Astrocyte (in vitro differentiated cells and primary cell): ENCODE data around the gene DPPA5. TPM values are rescaled to one million over a fixed set of nuclear protein-coding genes. Genes with fewer than 3 reads are reported as not detected.
A peak's percentile ranks its signal among the peaks of the same experiment; 100 is the strongest.

Experiments used
- DNase-seq: peaks from one replicate; pipeline ENCODE4 v3.0.0-alpha.2; 2010; ENCODE audit warnings: low read depth
- FAIRE-seq: peaks from 2 replicates; lab custom pipeline; 2011; peaks lifted over from hg19 to GRCh38; lab: Jason Lieb, UNC
- H2AFZ ChIP-seq: 2 replicates; pipeline ENCODE4 v1.6.0; 2012; ENCODE audit warnings: low read depth, low read length, inconsistent platforms
- H3K27ac ChIP-seq: 2 replicates; pipeline ENCODE4 v1.5.1; 2011; ENCODE audit warnings: low read depth, low read length, inconsistent platforms
- H3K27me3 ChIP-seq: 2 replicates; pipeline ENCODE4 v1.6.0; 2011; ENCODE audit warnings: low read length, inconsistent platforms; ENCODE audit not compliant: insufficient read depth
- H3K36me3 ChIP-seq: 2 replicates; pipeline ENCODE4 v1.5.1; 2011; ENCODE audit warnings: low read length, inconsistent platforms; ENCODE audit not compliant: insufficient read depth
- H3K4me1 ChIP-seq: 2 replicates; pipeline ENCODE4 v1.5.1; 2011; ENCODE audit warnings: low read length, inconsistent platforms; ENCODE audit not compliant: insufficient read depth
- H3K4me2 ChIP-seq: 2 replicates; pipeline ENCODE4 v1.6.0; 2012; ENCODE audit warnings: low read length, inconsistent platforms
- H3K4me3 ChIP-seq: 2 replicates; pipeline ENCODE4 v1.5.1; 2011; ENCODE audit warnings: low read depth, mild to moderate bottlenecking, low read length, inconsistent platforms; ENCODE audit not compliant: insufficient read depth
- H3K79me2 ChIP-seq: 2 replicates; pipeline ENCODE4 v1.6.0; 2012; ENCODE audit warnings: mild to moderate bottlenecking, low read length, inconsistent platforms; ENCODE audit not compliant: insufficient read depth
- H3K9ac ChIP-seq: 2 replicates; pipeline ENCODE4 v1.6.0; 2012; ENCODE audit warnings: mild to moderate bottlenecking, low read length, inconsistent platforms
- H3K9me3 ChIP-seq: 2 replicates; pipeline ENCODE4 v1.5.1; 2012; ENCODE audit warnings: low read depth, mild to moderate bottlenecking, low read length, inconsistent platforms; ENCODE audit not compliant: insufficient read depth
- H4K20me1 ChIP-seq: 2 replicates; pipeline ENCODE4 v1.6.0; 2012; ENCODE audit warnings: low read length, inconsistent platforms; ENCODE audit not compliant: insufficient read depth
- H3K27ac Mint-ChIP-seq: one replicate; pipeline ENCODE4 v1.8.0; 2021; ENCODE audit warnings: mild to moderate bottlenecking, mixed read lengths; ENCODE audit not compliant: unreplicated experiment
- H3K27me3 Mint-ChIP-seq: one replicate; pipeline ENCODE4 v1.8.0; 2021; ENCODE audit warnings: low read depth, mixed read lengths; ENCODE audit not compliant: unreplicated experiment
- H3K36me3 Mint-ChIP-seq: one replicate; pipeline ENCODE4 v1.8.0; 2021; ENCODE audit warnings: low read depth, mixed read lengths; ENCODE audit not compliant: unreplicated experiment
- H3K4me1 Mint-ChIP-seq: one replicate; pipeline ENCODE4 v1.8.0; 2021; ENCODE audit warnings: low read depth, mixed read lengths; ENCODE audit not compliant: unreplicated experiment
- H3K4me3 Mint-ChIP-seq: one replicate; pipeline ENCODE4 v1.8.0; 2021; ENCODE audit warnings: mild to moderate bottlenecking, moderate library complexity, mixed read lengths; ENCODE audit not compliant: unreplicated experiment
- H3K9me3 Mint-ChIP-seq: one replicate; pipeline ENCODE4 v1.8.0; 2021; ENCODE audit warnings: mild to moderate bottlenecking, mixed read lengths; ENCODE audit not compliant: unreplicated experiment
- CTCF ChIP-seq: IDR thresholded peaks from 2 replicates; pipeline ENCODE4 v1.5.1; 2011; ENCODE audit warnings: low read depth, mild to moderate bottlenecking, inconsistent platforms, low read length, moderate library complexity; ENCODE audit not compliant: insufficient read depth
- EZH2 ChIP-seq: IDR thresholded peaks from 2 replicates; pipeline ENCODE4 v1.6.1; 2012; ENCODE audit warnings: mild to moderate bottlenecking, low read length, inconsistent platforms; ENCODE audit not compliant: insufficient read depth
- total RNA-seq: library from RNA; stranded (reverse); gene quantifications from 2 replicates; pipeline ENCODE4 v1.2.1, GENCODE V29; 2021

Gene DPPA5
- total RNA-seq, 1 donor from 2014 or later = not detected

GRCh38 chr6:73340048-73340447, 14.0 kb downstream of the DPPA5 start:
- no peaks in the 10 kb centered on the region for H3K27me3 Mint-ChIP-seq
- Histone ChIP-seq H3K9ac (no peak overlapping the region), H3K4me3 (no peak overlapping the region), H3K4me2 (no peak overlapping the region), H3K27me3 (no peaks in the 10 kb centered on the region), H3K36me3 (no peaks in the 10 kb centered on the region), H3K27ac (no peak overlapping the region), H3K4me1 (no peaks in the 10 kb centered on the region), H4K20me1 (no peaks in the 10 kb centered on the region), H3K79me2 (no peaks in the 10 kb centered on the region), H2AFZ (no peak overlapping the region), H3K9me3 (no peaks in the 10 kb centered on the region)
- DNase-seq (peak; percentile 15), FAIRE-seq (no peak)
- H3K36me3 Mint-ChIP-seq = no peaks in the 10 kb centered on the region
- H3K4me3 Mint-ChIP-seq = no peak overlapping the region
- no peaks in the 10 kb centered on the region for H3K4me1 Mint-ChIP-seq
- peaks cover 3% of the 10 kb centered on the region for H3K9me3 Mint-ChIP-seq
- TF ChIP-seq EZH2 (no peak), CTCF (no peak)
- H3K27ac Mint-ChIP-seq = no peak overlapping the region

DNA sequence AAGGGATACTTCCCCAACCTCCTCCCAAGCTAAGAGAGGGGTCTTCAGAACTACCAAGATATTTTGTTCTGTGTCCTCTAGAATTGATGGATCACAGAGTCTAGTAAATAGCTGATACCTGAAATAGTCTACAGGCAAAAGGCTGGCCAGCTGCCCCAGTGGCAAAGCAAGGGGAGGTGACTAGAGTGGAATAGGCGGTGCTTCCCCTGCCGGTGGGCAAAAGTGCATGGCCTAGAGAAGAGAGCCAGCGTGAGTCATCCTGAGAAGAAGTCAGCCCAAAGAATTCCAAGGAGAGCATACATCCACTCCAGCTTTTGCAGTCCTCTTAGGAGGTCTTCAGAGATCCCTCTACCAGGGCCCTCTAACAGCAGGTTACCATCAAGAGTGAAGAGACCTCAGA, 14.7 kb downstream of the DPPA5 start:
- H3K79me2 ChIP-seq = no peaks in the 10 kb centered on the region
- no peaks in the 10 kb centered on the region for H3K36me3 ChIP-seq
- H2AFZ ChIP-seq = no peak overlapping the region
- no peak overlapping the region for H3K27ac ChIP-seq
- H3K9ac ChIP-seq = no peak overlapping the region
- Mint-ChIP-seq H3K4me1 (no peaks in the 10 kb centered on the region), H3K27ac (no peak overlapping the region), H3K4me3 (no peak overlapping the region), H3K27me3 (no peaks in the 10 kb centered on the region), H3K36me3 (no peaks in the 10 kb centered on the region), H3K9me3 (peaks cover 3% of the 10 kb centered on the region)
- FAIRE-seq = no peak
- H4K20me1 ChIP-seq = no peaks in the 10 kb centered on the region
- H3K4me1 ChIP-seq = no peaks in the 10 kb centered on the region
- no peak for DNase-seq
- TF ChIP-seq CTCF (no peak), EZH2 (no peak)
- H3K9me3 ChIP-seq = no peaks in the 10 kb centered on the region
- no peak overlapping the region for H3K4me2 ChIP-seq
- H3K27me3 ChIP-seq = no peaks in the 10 kb centered on the region
- no peak overlapping the region for H3K4me3 ChIP-seq

DNA sequence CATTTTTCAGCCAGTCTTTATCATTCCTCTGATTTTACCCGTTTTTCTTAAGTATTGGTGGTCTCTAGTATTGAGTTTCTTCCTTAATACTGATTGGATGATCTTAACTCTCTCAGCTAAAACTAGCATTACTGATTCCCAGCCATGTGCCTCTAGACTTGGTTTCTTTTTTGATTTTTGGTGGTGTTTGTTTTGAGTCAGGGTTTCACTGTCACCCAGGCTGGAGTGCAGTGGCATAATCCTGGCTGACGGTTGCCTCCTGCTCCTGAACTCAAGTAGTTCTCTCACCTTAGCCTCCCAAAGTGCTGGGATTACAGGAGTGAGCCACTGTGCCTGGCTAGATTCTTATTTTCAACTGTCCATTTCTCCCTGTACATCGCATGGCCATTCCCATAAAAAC, 24.9 kb downstream of the DPPA5 start:
- TF ChIP-seq CTCF (no peak), EZH2 (no peak)
- no peaks in the 10 kb centered on the region for H3K9me3 Mint-ChIP-seq
- peaks cover 5% of the 10 kb centered on the region for H3K27me3 Mint-ChIP-seq
- no peaks in the 10 kb centered on the region for H3K4me1 Mint-ChIP-seq
- FAIRE-seq = no peak
- H3K4me3 Mint-ChIP-seq = no peak overlapping the region
- Histone ChIP-seq H3K4me2 (no peak overlapping the region), H4K20me1 (no peaks in the 10 kb centered on the region), H3K27me3 (peaks cover 7% of the 10 kb centered on the region), H3K36me3 (no peaks in the 10 kb centered on the region), H3K79me2 (no peaks in the 10 kb centered on the region), H3K27ac (no peak overlapping the region), H2AFZ (no peak overlapping the region), H3K4me1 (no peaks in the 10 kb centered on the region), H3K9me3 (no peaks in the 10 kb centered on the region), H3K4me3 (no peak overlapping the region), H3K9ac (no peak overlapping the region)
- no peak for DNase-seq
- no peak overlapping the region for H3K27ac Mint-ChIP-seq
- H3K36me3 Mint-ChIP-seq = no peaks in the 10 kb centered on the region
